GM23338 (cell line): ENCODE results near the gene RNU7-1.

Experiments used
- CREB1 ChIP-seq: fragments of 250-450 bp; sonication (Bioruptor Pico); IDR thresholded peaks from 2 replicates; pipeline ENCODE4 v1.5.0; 2020; ENCODE audit warnings: low read depth, mild to moderate bottlenecking, moderate library complexity
- CTCF ChIP-seq, 2 experiments: fragments of 200-600 bp in 1 of 2; sonication (generic) in 1 of 2; conservative IDR thresholded peaks; 2 replicates each; pipeline versions ENCODE4 v1.5.1 to v1.6.1; 2016 to 2017; ENCODE audit warnings: antibody characterized with exemption in 2 of 2, low read depth in 2 of 2, mild to moderate bottlenecking in 2 of 2, moderate library complexity in 1 of 2
- POLR2AphosphoS5 ChIP-seq: IDR thresholded peaks from 2 replicates; pipeline ENCODE4 v1.6.1; 2016; ENCODE audit warnings: antibody characterized with exemption, low read depth
- ZNF462 ChIP-seq: fragments of 250-450 bp; sonication (Bioruptor Pico); IDR thresholded peaks from 2 replicates; pipeline ENCODE4 v1.5.0; 2020; ENCODE audit warnings: mild to moderate bottlenecking, moderate library complexity

GRCh38 chr12:6914947-6915788, 28.4 kb upstream of the RNU7-1 start:
- TF ChIP-seq CTCF (conservative IDR thresholded peaks at IDR 0.05; ENCODE audit: low read depth in 2 of 2) = no peak
- no peak for TF ChIP-seq POLR2AphosphoS5
- no peak for TF ChIP-seq CREB1 (CRISPR knock-in tag)
- no peak for TF ChIP-seq ZNF462 (CRISPR knock-in tag)
